Panc1 (cell line): Measurements from ENCODE around the gene SMG6.

Source experiments
- CTCF ChIP-seq: fragments of 450-650 bp; IDR thresholded peaks from 2 replicates; pipeline ENCODE4 v1.5.1; 2017; ENCODE audit warnings: mild to moderate bottlenecking
- POLR2AphosphoS5 ChIP-seq: IDR thresholded peaks from 2 replicates; pipeline ENCODE4 v1.6.1; 2012; ENCODE audit warnings: mild to moderate bottlenecking, low read depth, low read length, moderate library complexity
- REST ChIP-seq, 2 experiments: IDR thresholded peaks; 2 replicates each; pipeline ENCODE4 v1.6.1; 2011 to 2012; ENCODE audit warnings: low read depth in 2 of 2, control low read depth in 1 of 2, low read length in 1 of 2, mild to moderate bottlenecking in 1 of 2, moderate library complexity in 1 of 2; ENCODE audit not compliant: insufficient read depth in 1 of 2

- TF ChIP-seq CTCF (no peak), POLR2AphosphoS5 (no peak), REST (IDR thresholded peaks at IDR 0.05; ENCODE audit: insufficient read depth in 1 of 2, low read depth in 2 of 2, low read length in 1 of 2) (no peak)
These were observed 120.2 kb downstream of the SMG6 start for GRCh38 chr17:2183346-2183745.
